Upper lobe of left lung (tissue), 6 donors: ENCODE measurements around the gene TSSK6. TPM values are rescaled to one million over a fixed set of nuclear protein-coding genes. Genes with fewer than 3 reads are reported as not detected.

Experiments
- ATAC-seq, 2 donors: fragments of 200-7000 bp; cut with Tn5 transposase; one replicate each; pipeline ENCODE4 v1.9.1; 2022; ENCODE audit warnings: mild to moderate bottlenecking in 2 of 2, moderate library complexity in 2 of 2; ENCODE audit not compliant: low FRiP score in 2 of 2
- DNase-seq, 2 donors: peaks; one replicate each; pipeline ENCODE4 v3.0.0-alpha.2; 2019 to 2020
- H3K27ac ChIP-seq, 4 donors: fragments of 200-600 bp; sonication (generic); one replicate each; pipeline ENCODE4 v1.5.1; 2016 to 2019
- H3K27me3 ChIP-seq, 4 donors: fragments of 200-600 bp; sonication (generic); one replicate each; pipeline ENCODE4 v1.5.1; 2017 to 2019
- H3K36me3 ChIP-seq, 4 donors: fragments of 200-600 bp; sonication (generic); one replicate each; pipeline ENCODE4 v1.5.1; 2016 to 2019
- H3K4me1 ChIP-seq, 4 donors: fragments of 200-600 bp; sonication (generic); one replicate each; pipeline ENCODE4 v1.5.1; 2018 to 2019
- H3K4me3 ChIP-seq, 4 donors: fragments of 200-600 bp; sonication (generic); one replicate each; pipeline ENCODE4 v1.5.1; 2017 to 2019; ENCODE audit warnings: mild to moderate bottlenecking in 2 of 4, moderate library complexity in 1 of 4
- H3K9me3 ChIP-seq, 4 donors: fragments of 200-600 bp; sonication (generic); one replicate each; pipeline ENCODE4 v1.5.1; 2018 to 2019
- EP300 ChIP-seq, 4 donors: sonication (generic); formaldehyde crosslinking; IDR thresholded peaks; one replicate each; pipeline ENCODE4 v1.5.1; 2017; ENCODE audit warnings: antibody characterized with exemption in 4 of 4, control low read depth in 2 of 4
- POLR2A ChIP-seq, 4 donors: fragments of 450-650 bp; IDR thresholded peaks; one replicate each; pipeline ENCODE4 v1.5.1; 2016 to 2017; ENCODE audit warnings: antibody characterized with exemption in 4 of 4, mild to moderate bottlenecking in 2 of 4
- POLR2AphosphoS5 ChIP-seq, 2 donors: sonication (generic); formaldehyde crosslinking; IDR thresholded peaks; one replicate each; pipeline ENCODE4 v1.5.1; 2017; ENCODE audit warnings: antibody characterized with exemption in 2 of 2
- WGBS, 2 donors: methylation state at CpG; one replicate each; pipeline ENCODE4 v1.1.5; 2017 to 2018; 5-methylcytosine and 5-hydroxymethylcytosine counted together
- total RNA-seq, 6 donors: library from RNA; depleted of rRNA in 4 of 6; stranded (reverse); fragments of >200 nt in 4 of 6; gene quantifications; one replicate each; pipeline versions ENCODE4 v1.1.0 to v1.2.1, GENCODE V29; 2016 to 2021
- TF ChIP-seq, protein P1 (sequence below), 6 experiments: fragments of 450-650 bp in 4 of 6; fragments of 200-600 bp in 2 of 6; sonication (generic) in 2 of 6; IDR thresholded peaks; one replicate each; pipeline ENCODE4 v1.5.1; 2016 to 2019; ENCODE audit warnings: antibody characterized with exemption in 6 of 6
- donor health status: DM: no; HTN: no; CAD: no; lungs with moderate emphysema.
- donor health status: DM: no; HTN: yes; CAD: no; lungs with severe emphysema.

TSSK6 gene
- total RNA-seq = 1 to 10 TPM; 1.7 to 7.3 (median 3.1) TPM

DNA sequence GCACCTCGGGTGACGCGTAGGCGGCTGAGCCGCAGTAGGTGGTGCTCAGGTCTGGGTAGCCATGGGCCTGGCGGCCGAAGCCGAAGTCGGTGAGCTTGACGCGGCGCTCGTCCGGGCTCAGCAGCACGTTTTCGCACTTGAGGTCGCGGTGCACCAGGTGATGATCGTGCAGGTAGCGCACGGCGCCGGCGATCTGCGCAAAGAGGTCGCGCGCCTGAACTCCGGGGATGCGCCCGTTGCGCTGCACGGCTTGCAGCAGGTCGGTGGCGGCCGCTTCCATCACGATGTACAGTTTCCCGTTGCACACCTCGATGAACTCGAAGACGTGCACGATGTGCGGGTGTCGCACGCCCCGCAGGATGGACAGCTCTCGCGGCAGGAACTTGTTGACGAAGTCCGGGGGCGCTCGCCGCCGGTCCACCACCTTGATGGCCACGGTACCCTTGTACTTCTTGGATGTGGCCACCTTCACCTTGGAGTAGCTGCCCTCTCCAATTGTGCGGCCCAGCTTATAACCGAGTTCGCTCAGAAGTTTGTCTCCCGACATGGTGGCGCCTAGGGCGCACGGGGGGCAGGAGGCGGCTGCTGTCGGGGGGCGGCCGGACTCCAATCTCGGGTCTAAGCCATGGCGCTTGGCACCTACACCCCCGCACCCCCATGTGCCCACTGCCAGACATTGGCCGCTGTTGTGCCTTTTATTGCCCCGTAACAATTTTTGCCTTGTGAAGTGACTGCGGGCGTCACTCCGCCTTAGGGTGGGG is at the start of gene TSSK6:
Gene TSSK6 (minus strand): TSS at position 668 of the 761 bp plus-strand sequence. CDS start 121 bp downstream, at position 547.
- 87 to 89% methylated on average over 55 to 72 of the region's 74 CpGs for WGBS, 2 donors
- H3K4me3 ChIP-seq = peak within 1 kb of the TSS; percentile 66 to 86 (median 78)
- ATAC-seq (no peak), DNase-seq (peak in 1 of 2 donors; percentile 86)
- peaks cover 0 to 10% (median 7%) of the 10 kb centered on the region in 4 donors for H3K36me3 ChIP-seq
- H3K27ac ChIP-seq = peak within 1 kb of the TSS; percentile 83 to 90 (median 88)
- H3K27me3 ChIP-seq = no peaks in the 10 kb centered on the region
- peaks cover 12 to 43% (median 21%) of the 10 kb centered on the region in 4 donors for H3K4me1 ChIP-seq
- no peaks in the 10 kb centered on the region for H3K9me3 ChIP-seq
- TF ChIP-seq POLR2AphosphoS5 (IDR thresholded peaks at IDR 0.05) (no peak), EP300 (IDR thresholded peaks at IDR 0.05) (no peak), POLR2A (IDR thresholded peaks at IDR 0.05) (no peak)
- TF ChIP-seq, protein P1, sequence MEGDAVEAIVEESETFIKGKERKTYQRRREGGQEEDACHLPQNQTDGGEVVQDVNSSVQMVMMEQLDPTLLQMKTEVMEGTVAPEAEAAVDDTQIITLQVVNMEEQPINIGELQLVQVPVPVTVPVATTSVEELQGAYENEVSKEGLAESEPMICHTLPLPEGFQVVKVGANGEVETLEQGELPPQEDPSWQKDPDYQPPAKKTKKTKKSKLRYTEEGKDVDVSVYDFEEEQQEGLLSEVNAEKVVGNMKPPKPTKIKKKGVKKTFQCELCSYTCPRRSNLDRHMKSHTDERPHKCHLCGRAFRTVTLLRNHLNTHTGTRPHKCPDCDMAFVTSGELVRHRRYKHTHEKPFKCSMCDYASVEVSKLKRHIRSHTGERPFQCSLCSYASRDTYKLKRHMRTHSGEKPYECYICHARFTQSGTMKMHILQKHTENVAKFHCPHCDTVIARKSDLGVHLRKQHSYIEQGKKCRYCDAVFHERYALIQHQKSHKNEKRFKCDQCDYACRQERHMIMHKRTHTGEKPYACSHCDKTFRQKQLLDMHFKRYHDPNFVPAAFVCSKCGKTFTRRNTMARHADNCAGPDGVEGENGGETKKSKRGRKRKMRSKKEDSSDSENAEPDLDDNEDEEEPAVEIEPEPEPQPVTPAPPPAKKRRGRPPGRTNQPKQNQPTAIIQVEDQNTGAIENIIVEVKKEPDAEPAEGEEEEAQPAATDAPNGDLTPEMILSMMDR (IDR thresholded peaks at IDR 0.05) = no peak

DNA sequence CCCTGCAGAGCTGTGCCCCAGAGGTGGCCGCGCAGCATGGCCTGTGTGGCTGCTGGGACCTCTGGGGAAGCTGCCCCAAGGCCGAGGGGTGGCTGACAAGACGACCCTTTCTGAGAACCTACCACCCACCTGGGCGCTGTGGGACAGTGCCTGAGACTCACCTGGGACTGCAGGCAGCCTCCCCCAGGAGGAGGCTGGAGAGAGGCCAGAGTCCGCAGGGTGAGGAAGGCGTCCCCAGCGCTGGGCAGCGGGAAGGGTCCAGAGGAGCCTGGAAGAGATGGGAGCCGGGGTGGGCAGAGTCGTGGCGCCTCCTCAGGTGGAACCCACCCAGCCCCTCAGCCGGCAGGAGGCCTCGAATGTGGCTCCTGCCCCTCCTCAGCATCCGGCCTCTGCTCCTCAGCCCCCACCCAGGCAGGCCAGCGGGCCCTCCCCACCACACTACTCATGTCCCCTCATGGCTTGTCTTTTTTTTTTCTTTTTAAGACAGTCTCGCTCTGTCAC is 48.0 kb upstream of the TSSK6 start:
- peaks cover 0 to 4% (median 2%) of the 10 kb centered on the region in 4 donors for H3K36me3 ChIP-seq
- WGBS, 2 donors = 94 to 96% methylated on average over 15 to 17 of the region's 17 CpGs
- no peak for TF ChIP-seq EP300 (IDR thresholded peaks at IDR 0.05)
- no peak for TF ChIP-seq POLR2A (IDR thresholded peaks at IDR 0.05)
- TF ChIP-seq, protein P1 (IDR thresholded peaks at IDR 0.05) = no peak
- TF ChIP-seq POLR2AphosphoS5 (IDR thresholded peaks at IDR 0.05) = no peak
- no peaks in the 10 kb centered on the region for H3K27me3 ChIP-seq
- no peak overlapping the region for H3K4me3 ChIP-seq
- no peak overlapping the region for H3K27ac ChIP-seq
- ATAC-seq (peak in 1 of 2 donors; percentile 6), DNase-seq (no peak)
- H3K4me1 ChIP-seq = no peaks in the 10 kb centered on the region
- H3K9me3 ChIP-seq = no peaks in the 10 kb centered on the region

DNA sequence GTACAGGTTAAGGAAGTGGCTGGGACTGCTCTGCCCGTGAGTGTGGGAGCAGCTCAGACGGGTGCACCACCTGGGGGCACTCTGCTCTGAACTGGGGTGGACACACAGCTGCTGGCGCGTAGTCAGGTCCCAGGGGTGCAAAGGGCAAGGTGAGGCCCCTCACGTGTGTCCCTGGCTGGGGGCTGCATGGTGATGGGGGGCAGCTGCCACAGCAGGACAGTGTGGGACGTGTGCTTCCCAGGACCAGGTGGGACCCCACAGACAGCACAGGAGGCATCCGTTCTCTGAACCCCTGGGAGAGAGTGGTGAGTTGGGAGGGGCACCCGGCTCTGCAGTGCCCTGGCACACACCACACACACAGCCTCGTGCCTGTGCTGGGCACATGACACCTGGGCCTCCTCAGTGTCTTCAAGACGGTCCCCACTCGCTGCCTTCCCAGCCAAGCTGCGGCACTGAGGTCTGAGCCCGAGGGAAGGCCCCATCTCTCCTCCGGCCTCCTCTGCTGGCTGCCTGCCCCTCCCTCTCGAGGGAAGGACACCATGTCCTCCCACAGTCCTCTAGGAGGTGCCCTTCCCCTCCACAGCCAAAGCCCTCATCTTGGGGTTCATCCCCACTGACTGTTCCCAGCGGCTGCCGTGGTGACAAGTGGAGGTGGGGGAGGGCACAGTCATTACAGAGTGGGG is 47.5 kb upstream of the TSSK6 start:
- WGBS, 2 donors = 78 to 80% methylated on average over 13 to 17 of the region's 17 CpGs
- DNase-seq (no peak), ATAC-seq (peak; percentile 6 to 12)
- H3K27me3 ChIP-seq = no peaks in the 10 kb centered on the region
- no peak overlapping the region for H3K27ac ChIP-seq
- TF ChIP-seq POLR2AphosphoS5 (IDR thresholded peaks at IDR 0.05) = no peak
- TF ChIP-seq, protein P1 (IDR thresholded peaks at IDR 0.05) = peak in 1 of 6 experiments; percentile 14
- H3K4me3 ChIP-seq = no peak overlapping the region
- no peaks in the 10 kb centered on the region for H3K9me3 ChIP-seq
- H3K4me1 ChIP-seq = no peaks in the 10 kb centered on the region
- H3K36me3 ChIP-seq = peaks cover 0 to 4% (median 2%) of the 10 kb centered on the region in 4 donors

DNA sequence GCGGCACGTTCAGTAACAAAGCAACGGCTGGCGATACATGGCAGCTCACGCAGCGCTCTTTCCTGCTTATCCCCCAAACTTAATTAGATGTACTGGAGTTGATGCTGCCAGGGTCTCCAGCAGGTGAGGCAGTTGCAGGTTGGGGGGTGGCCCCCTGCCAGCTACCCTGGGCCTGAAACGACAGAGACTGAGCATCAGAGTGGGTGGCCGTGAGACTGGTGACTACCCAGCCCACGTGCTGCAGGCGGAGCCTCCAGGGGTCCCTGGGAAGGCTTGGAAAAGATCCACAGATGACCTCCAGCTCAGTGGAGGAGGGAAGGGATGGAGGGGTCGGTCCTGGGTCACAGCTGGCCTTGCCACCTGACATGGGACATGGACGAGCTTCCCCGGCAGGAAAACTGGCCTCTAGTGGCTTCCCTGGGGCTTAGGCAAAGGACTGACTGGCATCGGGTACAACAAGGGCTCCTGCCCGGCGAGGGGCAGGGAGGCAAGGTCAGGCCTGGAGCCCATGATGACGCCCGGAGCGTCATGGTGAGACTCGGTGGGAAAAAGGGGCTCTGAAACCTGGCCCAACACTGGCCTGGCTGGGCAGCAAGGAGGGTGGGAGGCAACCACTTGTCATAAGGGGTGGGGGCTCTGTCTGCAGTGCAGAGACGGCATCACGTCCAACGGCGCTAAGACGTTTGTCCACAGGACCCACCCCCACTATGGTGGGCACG is 46.8 kb upstream of the TSSK6 start:
- no peaks in the 10 kb centered on the region for H3K9me3 ChIP-seq
- H3K27me3 ChIP-seq = no peaks in the 10 kb centered on the region
- no peaks in the 10 kb centered on the region for H3K4me1 ChIP-seq
- no peak overlapping the region for H3K27ac ChIP-seq
- 82 to 88% methylated on average over 16 to 25 of the region's 26 CpGs for WGBS, 2 donors
- DNase-seq (no peak), ATAC-seq (no peak)
- peaks cover 0 to 4% (median under 1%) of the 10 kb centered on the region in 4 donors for H3K36me3 ChIP-seq
- TF ChIP-seq POLR2AphosphoS5 (IDR thresholded peaks at IDR 0.05) (no peak), POLR2A (IDR thresholded peaks at IDR 0.05) (no peak), EP300 (IDR thresholded peaks at IDR 0.05) (no peak)
- TF ChIP-seq, protein P1 (IDR thresholded peaks at IDR 0.05) = no peak
- H3K4me3 ChIP-seq = no peak overlapping the region
